Ovary (tissue), 9 donors: ENCODE data around the gene EIF2B2. TPM values are rescaled to one million over a fixed set of nuclear protein-coding genes. Genes with fewer than 3 reads are reported as not detected.

Experiments used
- DNase-seq, 5 donors: peaks; one replicate each; pipeline ENCODE4 v3.0.0-alpha.2; 2019 to 2020
- H3K27ac ChIP-seq, 2 donors: fragments of 200-600 bp; one replicate each; pipeline versions ENCODE4 v1.5.1 to v1.8.0; 2019 to 2022
- H3K27me3 ChIP-seq: fragments of 200-600 bp; one replicate; pipeline ENCODE4 v1.8.0; 2022
- H3K36me3 ChIP-seq: fragments of 200-600 bp; sonication (generic); one replicate; pipeline ENCODE4 v1.5.1; 2019
- H3K4me1 ChIP-seq: one replicate; pipeline ENCODE4 v1.8.1; 2013; ENCODE audit warnings: mild to moderate bottlenecking, moderate library complexity; ENCODE audit not compliant: insufficient read depth
- H3K4me3 ChIP-seq: fragments of 200-600 bp; sonication (generic); one replicate; pipeline ENCODE4 v1.5.1; 2017
- H3K9me3 ChIP-seq, 2 donors: fragments of 200-600 bp in 1 of 2; sonication (generic) in 1 of 2; one replicate each; pipeline versions ENCODE4 v1.5.1 to v1.8.1; 2013 to 2019; ENCODE audit warnings: mild to moderate bottlenecking in 1 of 2, moderate library complexity in 1 of 2
- CTCF ChIP-seq, 3 donors: fragments of 450-650 bp in 2 of 3; fragments of 200-600 bp in 1 of 3; IDR thresholded peaks; one replicate each; pipeline versions ENCODE4 v1.5.1 to v1.8.0; 2016 to 2022; ENCODE audit warnings: antibody characterized with exemption in 3 of 3, mild to moderate bottlenecking in 1 of 3
- EP300 ChIP-seq: sonication (generic); formaldehyde crosslinking; IDR thresholded peaks from one replicate; pipeline ENCODE4 v1.6.1; 2017; ENCODE audit warnings: antibody characterized with exemption
- POLR2A ChIP-seq: fragments of 450-650 bp; IDR thresholded peaks from one replicate; pipeline ENCODE4 v1.6.1; 2017; ENCODE audit warnings: antibody characterized with exemption, mild to moderate bottlenecking, moderate library complexity
- WGBS, 3 donors: extraction: QIAGEN DNeasy Blood & Tissue Kit in 1 of 3; methylation state at CpG; one replicate each; pipeline versions ENCODE4 v1.1.5 to v1.1.7; 2013 to 2017; 5-methylcytosine and 5-hydroxymethylcytosine counted together
- intact Hi-C, 4 donors: fragments of 100-400 bp; cut with DNase I; formaldehyde crosslinking; loops; one replicate each; pipeline versions ENCODE4 v1.11.0 to v1.15.1; 2022 to 2023
- polyA plus RNA-seq, 2 donors: library from polyadenylated mRNA; stranded (reverse); fragments of 200-250 nt in 1 of 2; fragments of 350-450 nt in 1 of 2; fragmentation: Illumina TruSeq in 1 of 2; extraction: RNeasy Lipid Tissue Mini Kit (QIAGEN cat#74804) in 1 of 2; gene quantifications; one replicate each; pipeline ENCODE4 v1.2.3, GENCODE V29; 2013 to 2014
- total RNA-seq, 7 donors: library from RNA; depleted of rRNA in 2 of 7; stranded (reverse); fragments of >200 nt in 2 of 7; fragmentation: NEBNext Ultra II Directional in 3 of 7; extraction: Animal tissue kit (Norgen Biotek cat#: 25700) in 3 of 7; gene quantifications; one replicate each; pipeline versions ENCODE4 v1.1.0 to v1.2.4, GENCODE V29; 2016 to 2023
- donor health status: DM: no; HTN: no; CAD: no; lungs with moderate emphysema.
- donor health status: DM: no; HTN: no; CAD: no.
- donor health status: Bipolar disorder and iron deficiency.
- donor health status: DM: yes; HTN: yes; CAD: no.
- donor health status: DM: no; HTN: no; CAD: no.
- donor health status: DM: yes; HTN: yes; CAD: no.

Gene EIF2B2
- total and polyA plus RNA-seq, 9 donors = 8.8 to 59.9 (median 30.6) TPM

- WGBS, 3 donors = 18 to 32% (median 23%) methylated on average over 6 of the region's 6 CpGs
- Histone ChIP-seq H3K27ac (no peak overlapping the region), H3K4me3 (no peak overlapping the region), H3K36me3 (no peaks in the 10 kb centered on the region), H3K9me3 (no peaks in the 10 kb centered on the region), H3K27me3 (no peaks in the 10 kb centered on the region), H3K4me1 (peaks cover 2% of the 10 kb centered on the region)
- intact Hi-C loops = no loop called here
- DNase-seq = no peak
- TF ChIP-seq EP300 (no peak), CTCF (IDR thresholded peaks at IDR 0.05) (no peak), POLR2A (no peak)
Observed at GRCh38 chr14:75042035-75042434, 39.3 kb downstream of the EIF2B2 start.

- no peak for DNase-seq
- peaks cover 3% of the 10 kb centered on the region for H3K4me1 ChIP-seq
- no peak overlapping the region for H3K4me3 ChIP-seq
- H3K27ac ChIP-seq = no peak overlapping the region
- no peaks in the 10 kb centered on the region for H3K27me3 ChIP-seq
- intact Hi-C loops = no loop called here
- 20 to 46% (median 22%) methylated on average over 2 of the region's 2 CpGs for WGBS, 3 donors
- H3K9me3 ChIP-seq = no peaks in the 10 kb centered on the region
- no peaks in the 10 kb centered on the region for H3K36me3 ChIP-seq
- TF ChIP-seq CTCF (IDR thresholded peaks at IDR 0.05) (no peak), POLR2A (no peak), EP300 (no peak)
Observed at GRCh38 chr14:75044322-75044721, 41.6 kb downstream of the EIF2B2 start.

- H3K27ac ChIP-seq = no peak overlapping the region
- no peak for DNase-seq
- WGBS, 3 donors = 87 to 92% (median 90%) methylated on average over 8 of the region's 8 CpGs
- H3K27me3 ChIP-seq = no peaks in the 10 kb centered on the region
- intact Hi-C loops = no loop called here
- H3K4me1 ChIP-seq = peaks cover 3% of the 10 kb centered on the region
- H3K4me3 ChIP-seq = no peak overlapping the region
- H3K36me3 ChIP-seq = no peaks in the 10 kb centered on the region
- TF ChIP-seq CTCF (IDR thresholded peaks at IDR 0.05) = no peak
- TF ChIP-seq EP300 = no peak
- TF ChIP-seq POLR2A = no peak
- H3K9me3 ChIP-seq = no peaks in the 10 kb centered on the region
Observed at GRCh38 chr14:75044752-75045151, 42.0 kb downstream of the EIF2B2 start.

- 91 to 97% (median 96%) methylated on average over 5 of the region's 5 CpGs for WGBS, 3 donors
- peaks cover 6% of the 10 kb centered on the region for H3K4me1 ChIP-seq
- intact Hi-C loops = no loop called here
- no peaks in the 10 kb centered on the region for H3K27me3 ChIP-seq
- TF ChIP-seq POLR2A (no peak), CTCF (IDR thresholded peaks at IDR 0.05) (no peak), EP300 (no peak)
- no peak overlapping the region for H3K27ac ChIP-seq
- no peak for DNase-seq
- H3K9me3 ChIP-seq = no peaks in the 10 kb centered on the region
- no peaks in the 10 kb centered on the region for H3K36me3 ChIP-seq
- H3K4me3 ChIP-seq = no peak overlapping the region
Observed at GRCh38 chr14:75046275-75046674, 43.6 kb downstream of the EIF2B2 start.

- no peaks in the 10 kb centered on the region for H3K27me3 ChIP-seq
- intact Hi-C loops = no loop called here
- peaks cover 6% of the 10 kb centered on the region for H3K4me1 ChIP-seq
- no peak for DNase-seq
- H3K9me3 ChIP-seq = no peaks in the 10 kb centered on the region
- WGBS, 3 donors = 85 to 91% (median 86%) methylated on average over 3 of the region's 3 CpGs
- H3K36me3 ChIP-seq = no peaks in the 10 kb centered on the region
- no peak for TF ChIP-seq POLR2A
- TF ChIP-seq CTCF (IDR thresholded peaks at IDR 0.05) = no peak
- no peak overlapping the region for H3K27ac ChIP-seq
- H3K4me3 ChIP-seq = no peak overlapping the region
Observed at GRCh38 chr14:75046899-75047298, 44.2 kb downstream of the EIF2B2 start.
